GM19023 (cell line): ENCODE data around the gene PROKR2.

Experiments
- ATAC-seq: cut with Tn5 transposase; IDR thresholded peaks from one replicate; pipeline ENCODE4 v1.9.1; 2021; ENCODE audit warnings: mild to moderate bottlenecking, moderate library complexity; ENCODE audit not compliant: unreplicated experiment

The PROKR2 gene

DNA sequence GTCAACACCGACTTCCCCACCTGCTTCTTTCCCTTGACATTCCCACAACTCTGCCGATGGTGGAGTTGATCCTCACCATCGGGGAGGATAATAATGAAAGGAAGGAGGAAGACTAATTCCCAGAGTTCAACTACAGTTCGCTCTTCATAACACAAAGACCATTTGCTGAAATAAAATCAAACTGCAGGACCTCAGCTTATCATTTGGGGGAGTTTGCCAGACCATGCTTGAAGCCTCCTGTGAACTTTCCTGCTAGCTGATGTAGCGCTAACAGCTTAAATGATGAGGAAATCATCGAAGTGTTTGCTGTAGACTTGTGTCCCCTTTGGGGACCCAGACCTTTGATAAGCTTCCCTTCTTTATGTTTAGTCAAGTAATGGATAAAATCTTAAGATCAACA, 26.2 kb downstream of the PROKR2 start:
- no peak for ATAC-seq

DNA sequence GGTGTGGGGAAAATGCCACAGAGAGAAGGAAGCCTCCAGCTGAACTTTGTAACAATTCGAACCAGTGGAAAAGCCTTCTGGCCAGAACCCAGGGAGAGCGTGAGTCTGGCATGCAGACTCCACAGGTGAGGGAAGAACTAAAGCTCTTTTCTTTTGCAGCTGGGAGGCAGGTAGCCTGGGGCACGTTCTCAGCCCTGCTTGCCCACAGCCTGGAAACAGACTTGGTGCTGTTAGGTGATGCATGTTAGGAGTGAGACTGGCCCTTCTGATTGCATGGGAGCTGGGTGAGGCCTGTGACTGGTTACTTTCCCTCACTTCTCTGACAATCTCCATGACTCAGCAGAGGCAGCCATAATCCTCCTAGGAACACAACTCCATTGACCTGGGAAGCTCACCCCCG, 34.2 kb downstream of the PROKR2 start:
- no peak for ATAC-seq

GRCh38 chr20:5279661-5280060, 37.1 kb downstream of the PROKR2 start:
- ATAC-seq = no peak

GRCh38 chr20:5272268-5272667, 44.5 kb downstream of the PROKR2 start:
- ATAC-seq = no peak

DNA sequence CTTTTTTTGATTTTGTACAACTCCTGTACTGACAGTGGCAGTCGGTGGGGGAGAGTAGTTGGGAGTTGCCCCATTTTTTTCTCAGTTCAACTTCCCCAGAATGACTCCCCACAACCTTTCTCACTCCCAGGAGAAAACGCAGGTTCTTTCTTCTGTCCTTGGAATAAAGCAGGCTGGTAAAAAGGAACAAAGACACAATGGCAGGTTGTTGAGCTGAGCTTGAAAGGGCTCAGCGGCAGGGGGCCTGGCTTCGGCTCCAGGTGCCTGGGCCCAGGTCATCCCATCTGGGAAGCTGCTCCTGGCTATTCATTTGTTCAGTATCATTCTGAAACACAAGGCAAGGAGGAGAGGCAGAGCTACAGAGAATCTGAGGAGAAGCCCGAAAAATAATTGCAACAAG, 46.2 kb downstream of the PROKR2 start:
- ATAC-seq = no peak

DNA sequence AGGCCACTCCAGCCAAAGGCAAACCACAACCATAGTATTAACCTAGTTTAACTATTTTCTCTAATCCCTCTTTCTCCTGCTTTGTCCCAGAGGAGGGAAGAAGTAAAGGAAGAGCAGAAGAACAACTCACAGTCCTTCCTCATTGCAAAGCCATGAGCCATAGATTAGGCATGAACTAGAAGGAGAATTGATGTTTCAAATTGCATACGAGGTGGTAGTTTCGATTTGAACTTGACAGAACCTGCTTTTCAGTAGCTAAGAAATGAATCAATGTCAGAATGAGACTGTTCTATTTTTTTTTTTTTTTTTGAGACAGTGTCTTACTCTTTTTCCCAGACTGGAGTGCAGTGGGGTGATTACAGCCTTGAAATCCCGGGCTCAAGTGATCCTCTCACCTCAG, 48.3 kb downstream of the PROKR2 start:
- ATAC-seq = no peak

DNA sequence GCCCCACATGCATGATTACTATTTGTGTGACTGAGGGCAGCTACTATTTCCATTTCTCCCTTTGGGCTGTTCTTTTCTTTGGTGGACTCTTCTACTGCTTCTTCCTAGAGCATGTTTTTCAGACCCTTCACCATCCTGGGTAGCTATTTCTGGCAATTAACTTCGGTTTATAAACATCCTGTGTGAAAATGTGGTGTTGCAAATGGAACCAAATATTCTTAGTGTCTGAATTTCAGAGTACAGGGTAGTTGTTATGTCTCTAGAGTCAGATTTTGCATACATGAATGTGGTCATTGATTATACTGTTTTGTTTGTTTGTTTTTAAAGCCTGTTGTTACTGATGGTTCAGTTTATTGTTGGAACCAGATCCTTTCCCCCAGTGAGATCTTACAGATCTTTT, 49.7 kb downstream of the PROKR2 start:
- ATAC-seq = no peak
